ENCODE measurements around the gene BCL6.
A peak's percentile ranks its signal among the peaks of the same experiment; 100 is the strongest.
"Not testable (repeated sequence)": the region's sequence is repeated elsewhere in the genome, so short reads cannot be mapped to it uniquely, and the experiment has no call there.

BCL6 gene

GRCh38 chr3:187709155-187709554 lies 36.1 kb downstream of the BCL6 start:
- FAIRE-seq = no peak

- no peak for FAIRE-seq
Measured at GRCh38 chr3:187708696-187709095, 36.6 kb downstream of the BCL6 start.

GRCh38 chr3:187706971-187707370 lies 38.3 kb downstream of the BCL6 start:
- FAIRE-seq = no peak

- no peak for FAIRE-seq
Measured at GRCh38 chr3:187705164-187705563, 40.1 kb downstream of the BCL6 start.

GRCh38 chr3:187702507-187703033 lies 42.7 kb downstream of the BCL6 start, which contains the start of gene RTP2:
TSS of gene RTP2 (minus strand) at chr3:187702557. CDS start at chr3:187702128, 429 bp downstream.
- FAIRE-seq = no peak

- FAIRE-seq = no peak
Measured at GRCh38 chr3:187700249-187700648, 45.0 kb downstream of the BCL6 start.

GRCh38 chr3:187698499-187699399 lies 46.5 kb downstream of the BCL6 start:
- FAIRE-seq = no peak

- FAIRE-seq = no peak
Measured at GRCh38 chr3:187696021-187696420, 49.2 kb downstream of the BCL6 start.

GRCh38 chr3:187695449-187695848 lies 49.8 kb downstream of the BCL6 start:
- FAIRE-seq = no peak

GRCh38 chr3:187694801-187695200 lies 50.5 kb downstream of the BCL6 start:
- FAIRE-seq = no peak

- no peak for FAIRE-seq
Measured at GRCh38 chr3:187693431-187693830, 51.8 kb downstream of the BCL6 start.

GRCh38 chr3:187689984-187690383 lies 55.3 kb downstream of the BCL6 start:
- no peak for FAIRE-seq

GRCh38 chr3:187686621-187687273 lies 58.5 kb downstream of the BCL6 start:
- FAIRE-seq = no peak

GRCh38 chr3:187685948-187686347 lies 59.3 kb downstream of the BCL6 start:
- FAIRE-seq = no peak

- FAIRE-seq = no peak
Measured at GRCh38 chr3:187684880-187685279, 60.4 kb downstream of the BCL6 start.

GRCh38 chr3:187684444-187684843 lies 60.8 kb downstream of the BCL6 start:
- no peak for FAIRE-seq

GRCh38 chr3:187681756-187682155 lies 63.5 kb downstream of the BCL6 start:
- FAIRE-seq = not testable (repeated sequence)

GRCh38 chr3:187679638-187680396 lies 65.5 kb downstream of the BCL6 start:
- FAIRE-seq = no peak

- peak; percentile 53 for FAIRE-seq
Measured at GRCh38 chr3:187678726-187679268, 66.5 kb downstream of the BCL6 start.

- FAIRE-seq = no peak
Measured at GRCh38 chr3:187677604-187678003, 67.7 kb downstream of the BCL6 start.

GRCh38 chr3:187673012-187673411 lies 72.3 kb downstream of the BCL6 start:
- no peak for FAIRE-seq
